GM12864 (cell line): ENCODE data around the gene TCEAL8.
"Not testable (repeated sequence)": the region's sequence is repeated elsewhere in the genome, so short reads cannot be mapped to it uniquely, and the experiment has no call there.

ENCODE experiments used
- DNase-seq: peaks from one replicate; pipeline ENCODE4 v3.0.0-alpha.2; 2011; ENCODE audit warnings: low read depth
- H3K4me3 ChIP-seq: 2 replicates; pipeline ENCODE4 v1.5.1; 2011; ENCODE audit warnings: mild to moderate bottlenecking, low read depth, low read length, control low read depth
- TF ChIP-seq, protein P1 (sequence below): IDR thresholded peaks from 2 replicates; pipeline ENCODE4 v1.5.1; 2011; ENCODE audit warnings: low read depth, mild to moderate bottlenecking, moderate library complexity, low read length, control low read depth, inconsistent platforms; ENCODE audit errors: missing control alignments

The TCEAL8 gene

DNA sequence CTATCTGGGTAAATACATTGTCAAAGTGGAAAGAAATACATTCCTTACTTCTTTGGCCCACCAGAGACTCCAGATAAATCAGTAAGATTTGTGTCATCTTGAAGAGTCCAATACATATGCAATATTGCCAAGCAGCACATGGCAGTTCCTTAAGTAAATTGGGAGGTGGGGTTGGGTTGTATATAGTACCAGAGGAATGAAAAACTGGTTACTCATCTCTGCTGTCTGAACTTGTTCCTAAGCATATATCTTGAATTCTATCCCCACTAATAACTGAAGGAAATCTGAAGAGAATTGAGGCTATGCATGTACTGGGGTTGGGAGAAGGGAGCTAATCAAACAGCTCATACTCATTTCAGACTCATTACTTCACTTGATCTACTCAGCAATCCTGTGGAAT lies 14.8 kb downstream of the TCEAL8 start:
- DNase-seq, result no peak
- no peak overlapping the region for H3K4me3 ChIP-seq
- TF ChIP-seq, protein P1, sequence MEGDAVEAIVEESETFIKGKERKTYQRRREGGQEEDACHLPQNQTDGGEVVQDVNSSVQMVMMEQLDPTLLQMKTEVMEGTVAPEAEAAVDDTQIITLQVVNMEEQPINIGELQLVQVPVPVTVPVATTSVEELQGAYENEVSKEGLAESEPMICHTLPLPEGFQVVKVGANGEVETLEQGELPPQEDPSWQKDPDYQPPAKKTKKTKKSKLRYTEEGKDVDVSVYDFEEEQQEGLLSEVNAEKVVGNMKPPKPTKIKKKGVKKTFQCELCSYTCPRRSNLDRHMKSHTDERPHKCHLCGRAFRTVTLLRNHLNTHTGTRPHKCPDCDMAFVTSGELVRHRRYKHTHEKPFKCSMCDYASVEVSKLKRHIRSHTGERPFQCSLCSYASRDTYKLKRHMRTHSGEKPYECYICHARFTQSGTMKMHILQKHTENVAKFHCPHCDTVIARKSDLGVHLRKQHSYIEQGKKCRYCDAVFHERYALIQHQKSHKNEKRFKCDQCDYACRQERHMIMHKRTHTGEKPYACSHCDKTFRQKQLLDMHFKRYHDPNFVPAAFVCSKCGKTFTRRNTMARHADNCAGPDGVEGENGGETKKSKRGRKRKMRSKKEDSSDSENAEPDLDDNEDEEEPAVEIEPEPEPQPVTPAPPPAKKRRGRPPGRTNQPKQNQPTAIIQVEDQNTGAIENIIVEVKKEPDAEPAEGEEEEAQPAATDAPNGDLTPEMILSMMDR, result no peak

- H3K4me3 ChIP-seq, result no peak overlapping the region
- no peak for DNase-seq
- TF ChIP-seq, protein P1, result no peak
Measured at GRCh38 chrX:103236296-103236695, 18.7 kb downstream of the TCEAL8 start.

DNA sequence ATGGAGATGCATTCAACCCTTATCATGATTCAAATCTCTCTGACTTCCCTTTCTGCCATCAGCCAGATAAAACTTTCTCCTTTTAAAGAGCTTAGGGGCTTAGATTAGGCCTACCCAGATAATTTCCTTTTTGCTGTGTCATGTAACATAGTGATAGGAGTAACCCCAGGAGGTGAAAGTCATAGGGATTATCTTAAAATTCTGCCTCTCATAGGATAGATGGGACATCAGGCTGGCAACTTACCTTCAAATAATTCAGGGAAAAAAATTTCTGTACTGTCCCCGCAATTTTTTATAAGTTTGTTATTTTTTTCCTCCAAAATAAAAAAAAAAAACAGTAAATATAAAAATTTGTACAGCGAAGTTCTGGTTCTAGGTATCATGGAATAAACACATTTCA lies 19.3 kb downstream of the TCEAL8 start:
- H3K4me3 ChIP-seq, DNase-seq: not testable (repeated sequence)

DNA sequence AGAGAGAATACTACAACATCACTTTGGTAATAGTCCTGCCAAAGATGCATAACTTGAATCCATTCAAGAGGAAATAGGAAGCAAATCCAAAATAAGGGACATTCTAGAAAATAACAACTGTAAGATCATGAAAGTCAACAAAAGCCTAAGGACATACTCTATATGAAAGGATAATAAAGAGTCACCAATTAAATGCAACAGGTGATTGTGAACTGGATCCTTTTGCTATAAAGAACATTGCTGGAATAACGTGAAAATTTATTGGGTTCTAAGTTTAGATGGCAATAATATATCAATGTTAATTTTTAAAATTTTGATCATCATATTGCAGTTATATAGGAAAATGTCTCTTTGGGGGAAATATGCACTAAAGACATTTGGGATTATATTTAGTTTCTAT lies 20.1 kb downstream of the TCEAL8 start:
- DNase-seq, result no peak
- TF ChIP-seq, protein P1, result no peak
- no peak overlapping the region for H3K4me3 ChIP-seq

GRCh38 chrX:103233263-103233662 lies 21.7 kb downstream of the TCEAL8 start:
- TF ChIP-seq, protein P1, result no peak
- no peak for DNase-seq
- no peak overlapping the region for H3K4me3 ChIP-seq

DNA sequence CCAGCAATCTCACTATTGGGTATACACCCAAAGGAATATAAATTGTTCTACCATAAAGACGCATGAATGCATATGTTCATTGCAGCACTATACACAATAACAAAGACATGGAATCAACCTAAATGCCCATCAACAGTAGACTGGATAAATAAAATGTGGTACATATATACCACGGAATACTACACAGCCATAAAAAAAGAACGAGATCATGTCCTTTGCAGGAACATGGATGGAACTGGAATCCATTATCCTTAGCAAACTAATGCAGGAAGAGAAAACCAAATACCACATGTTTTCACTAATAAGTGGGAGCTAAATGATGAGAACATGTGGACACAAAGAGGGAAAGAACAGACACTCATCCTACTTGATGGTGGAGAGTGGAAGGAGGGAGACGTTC lies 29.0 kb downstream of the TCEAL8 start:
- H3K4me3 ChIP-seq, DNase-seq: not testable (repeated sequence)

GRCh38 chrX:103220511-103221323 lies 34.2 kb downstream of the TCEAL8 start:
- TF ChIP-seq, protein P1, result no peak
- H3K4me3 ChIP-seq, result no peak overlapping the region
- DNase-seq, result no peak

DNA sequence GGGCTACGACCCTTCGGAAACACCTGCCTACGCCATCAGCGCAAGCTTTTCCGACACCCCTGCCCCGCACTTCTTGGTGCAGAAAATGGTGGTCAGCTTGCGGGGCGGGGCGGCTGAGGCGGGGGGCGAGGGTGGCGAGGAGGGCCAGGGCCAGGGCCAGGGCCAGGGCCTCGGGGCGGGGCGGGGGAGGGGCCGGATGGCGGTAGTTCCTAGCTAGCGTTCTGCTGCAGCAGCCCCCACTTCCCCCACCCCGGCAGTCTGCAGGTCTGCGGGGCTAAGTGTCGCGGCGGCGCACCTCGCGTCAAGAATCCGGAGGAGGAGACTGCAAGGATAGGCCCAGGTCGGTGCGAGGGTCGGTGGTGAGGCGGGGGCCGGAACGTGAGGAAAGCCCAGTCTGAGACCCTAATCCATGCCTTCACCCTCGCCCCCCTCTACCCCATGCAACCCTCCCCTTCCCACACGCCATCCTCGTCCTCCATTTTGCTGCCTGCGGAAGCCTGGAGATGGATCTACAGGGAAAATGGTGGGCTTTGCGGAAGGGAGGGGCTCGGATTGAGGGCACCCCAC lies 39.4 kb downstream of the TCEAL8 start:
- TF ChIP-seq, protein P1, result no peak
- H3K4me3 ChIP-seq, result peak overlapping the region; percentile 49
- no peak for DNase-seq
